Hindlimb muscle (tissue), 1 donor: ENCODE measurements around the gene HSD3B2. TPM values are rescaled to one million over a fixed set of nuclear protein-coding genes. Genes with fewer than 3 reads are reported as not detected.
"Not testable (repeated sequence)": the region's sequence is repeated elsewhere in the genome, so short reads cannot be mapped to it uniquely, and the experiment has no call there.

Experiments
- DNase-seq: peaks from one replicate; pipeline ENCODE4 v3.0.0-alpha.2; 2013
- polyA plus RNA-seq: library from polyadenylated mRNA; unstranded; fragments of 120-200 nt; gene quantifications from one replicate; pipeline ENCODE4 v1.2.1, GENCODE V29; 2013; ENCODE audit not compliant: insufficient read length

Gene HSD3B2
- polyA plus RNA-seq: not detected

DNA sequence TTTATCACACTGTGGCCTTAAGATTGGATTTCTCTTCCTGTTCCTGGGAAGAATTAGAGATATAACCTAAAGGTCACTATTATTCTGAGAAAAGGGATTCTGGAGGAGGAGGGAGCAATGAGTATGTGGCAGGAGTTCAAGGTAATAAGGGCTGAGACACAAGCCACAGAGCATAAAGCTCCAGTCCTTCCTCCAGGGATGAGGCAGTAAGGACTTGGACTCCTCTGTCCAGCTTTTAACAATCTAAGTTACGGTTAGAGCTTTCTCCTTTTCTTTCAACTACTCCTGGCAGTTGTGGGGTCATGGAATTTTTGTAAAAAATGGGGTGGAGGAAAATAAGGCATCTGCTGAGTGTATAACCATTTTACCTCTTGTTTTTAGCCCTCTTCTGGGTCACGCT, at the start of gene HSD3B2:
Gene HSD3B2 (plus strand): TSS at position 201 of the 400 bp plus-strand sequence. CDS start 270 bp downstream, outside the sequence.
- no peak for DNase-seq

DNA sequence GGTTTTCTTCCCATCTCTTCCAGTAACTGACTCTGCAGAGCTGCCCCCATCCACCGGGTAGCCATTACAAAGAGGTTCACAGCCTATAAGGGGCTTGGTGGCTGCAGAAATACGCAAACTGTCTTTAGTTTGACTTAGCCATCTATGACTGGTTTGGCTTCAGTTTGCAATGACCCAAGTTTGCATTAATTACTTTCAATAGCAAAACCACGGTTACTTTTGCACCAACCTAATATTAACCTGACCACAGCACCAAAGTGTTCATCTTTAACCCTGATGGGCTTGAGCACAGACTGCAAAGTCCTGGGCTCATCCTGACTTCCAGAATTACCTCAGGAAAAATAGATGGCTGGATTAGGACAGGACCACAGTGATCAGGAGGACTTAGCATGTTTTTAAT, 48.5 kb upstream of the HSD3B2 start:
- no peak for DNase-seq

DNA sequence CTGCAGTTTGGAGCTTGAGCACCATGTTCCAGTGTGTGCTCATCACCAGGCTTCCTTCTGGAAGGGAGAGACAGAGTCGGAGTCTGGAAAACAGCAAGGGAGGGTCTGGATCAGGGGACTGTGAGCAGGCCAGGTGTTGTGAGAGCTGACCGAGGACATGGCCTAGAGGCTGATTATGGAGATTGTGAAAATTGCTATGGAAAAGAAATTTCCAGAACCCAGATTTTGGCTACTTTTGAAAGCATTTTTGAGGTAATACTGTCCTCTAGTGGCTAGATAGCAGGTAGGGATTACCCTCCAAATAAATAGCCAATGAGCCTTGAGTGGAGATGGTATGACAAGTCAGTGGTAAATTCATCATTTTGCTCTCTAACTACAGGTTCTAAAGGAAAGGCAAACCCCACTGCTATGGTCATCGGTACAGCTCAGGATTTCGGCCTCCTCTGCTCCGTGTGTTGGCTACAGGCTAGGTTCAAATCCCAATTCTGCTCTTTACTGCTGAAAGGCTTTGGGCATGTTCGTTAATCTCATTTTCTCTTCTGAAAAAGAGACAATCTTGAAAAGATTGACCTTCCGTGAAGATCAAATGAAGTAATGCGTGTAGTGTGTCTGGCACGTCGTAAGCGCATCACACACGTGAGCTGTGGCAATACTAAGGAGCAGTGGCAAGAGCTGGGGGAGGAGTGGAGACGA, 47.4 kb upstream of the HSD3B2 start:
- peak; percentile 45 for DNase-seq

DNA sequence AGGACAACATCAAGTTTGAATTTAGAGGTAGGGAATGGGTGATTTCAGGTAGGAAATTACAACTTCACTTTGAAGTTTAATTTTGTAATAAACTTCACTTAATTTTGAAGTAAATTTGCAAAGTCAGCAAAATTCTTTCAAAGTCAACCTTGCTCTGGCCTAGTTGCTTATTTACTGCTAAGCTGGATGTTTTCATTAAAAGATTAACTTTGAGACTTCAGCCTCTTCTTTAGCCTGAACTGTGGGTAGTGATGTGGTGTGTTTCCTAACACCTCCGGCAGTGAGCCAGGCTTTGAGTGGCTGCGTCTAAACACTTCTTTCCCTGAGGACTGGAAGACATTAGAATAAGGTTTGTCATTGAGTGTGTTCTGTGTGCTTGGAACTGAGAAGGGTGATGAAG, 46.4 kb upstream of the HSD3B2 start, which contains the start of gene HAO2:
Gene HAO2 (plus strand): TSS at position 232 of the 400 bp plus-strand sequence. CDS start 12,301 bp downstream, outside the sequence.
- DNase-seq: no peak

DNA sequence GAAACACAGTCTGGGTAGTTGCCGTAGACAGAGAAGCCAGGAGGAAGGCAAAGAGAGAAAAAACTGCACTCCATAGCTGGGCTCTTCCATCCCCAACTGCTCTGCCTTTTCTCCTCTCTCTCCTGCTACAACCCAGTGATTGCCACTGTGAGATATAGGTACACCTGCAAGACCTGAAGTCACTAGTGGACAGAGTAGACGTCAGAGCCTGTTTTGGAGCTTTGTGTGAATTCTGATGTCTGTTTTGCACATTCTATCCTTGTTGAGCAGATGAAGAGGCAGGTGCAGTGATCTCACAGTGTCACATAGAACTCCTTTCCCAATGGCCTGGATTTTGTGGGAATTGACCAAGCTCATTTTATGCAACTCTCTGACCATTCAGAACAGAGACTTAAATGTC, 44.2 kb upstream of the HSD3B2 start:
- no peak for DNase-seq

DNA sequence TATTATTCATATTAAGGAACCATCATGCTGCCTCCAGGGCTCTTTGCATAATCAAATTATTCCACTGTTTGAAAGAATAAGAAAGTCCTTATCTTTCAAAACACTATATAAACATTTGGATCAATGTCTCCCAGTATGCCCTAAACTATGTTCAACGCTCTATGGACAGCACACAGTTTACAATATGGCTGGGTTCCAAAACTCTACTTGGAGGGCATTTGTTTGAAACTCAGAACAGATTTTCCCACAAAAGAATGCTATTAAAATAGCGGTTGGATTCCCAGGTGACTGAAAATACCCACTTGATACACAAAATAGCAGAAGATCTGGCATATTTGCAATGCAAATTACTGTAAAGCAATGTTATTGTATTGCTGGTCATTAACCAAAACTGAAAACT, 43.1 kb upstream of the HSD3B2 start:
- no peak for DNase-seq

DNA sequence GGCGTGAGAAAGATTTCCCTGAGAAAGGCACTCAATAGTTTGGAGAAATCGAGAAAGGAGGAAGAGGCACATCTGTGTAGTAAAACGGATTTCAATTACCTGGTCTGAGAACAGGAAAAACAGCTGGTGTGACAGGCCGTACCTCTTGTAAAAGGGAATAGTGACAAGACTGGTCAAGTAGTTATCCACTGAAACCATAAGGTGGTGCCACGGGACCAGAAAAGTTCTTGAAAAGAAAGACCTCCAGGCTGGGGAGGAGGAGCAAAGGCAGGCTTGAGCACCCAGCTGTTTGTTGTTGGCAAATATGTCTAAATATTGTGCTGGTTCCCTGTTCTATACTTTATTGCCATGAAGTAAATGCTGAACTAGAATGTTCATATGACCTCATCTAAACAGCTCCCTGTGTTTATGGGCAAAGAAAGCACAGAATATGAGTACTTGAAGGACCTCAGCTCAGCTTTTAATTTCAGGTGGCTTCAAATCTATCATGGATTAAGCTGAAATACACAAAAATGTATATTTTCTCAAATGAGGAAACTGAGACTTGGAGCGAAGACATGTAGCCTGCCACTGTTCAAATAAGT, 42.4 kb upstream of the HSD3B2 start:
- DNase-seq: peak; percentile 52

DNA sequence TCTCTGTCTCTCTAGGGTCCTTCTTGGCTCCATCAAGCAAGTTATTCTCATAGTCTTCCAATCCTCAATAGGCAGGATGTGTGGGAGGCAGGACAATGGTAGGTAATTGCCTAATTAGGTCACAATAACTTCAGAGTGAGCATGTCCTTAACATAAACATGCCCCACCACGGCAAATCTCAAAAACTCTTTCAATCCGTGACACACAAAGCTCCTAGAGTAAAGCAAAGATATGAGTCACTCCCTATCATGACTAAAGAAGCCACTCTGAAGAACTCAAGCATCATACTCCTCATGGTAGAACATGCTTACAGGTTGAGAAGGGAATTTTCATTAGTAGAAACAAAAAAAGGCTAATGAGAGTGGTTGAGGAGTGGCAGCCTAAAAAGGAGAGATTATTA, 41.5 kb upstream of the HSD3B2 start:
- no peak for DNase-seq

DNA sequence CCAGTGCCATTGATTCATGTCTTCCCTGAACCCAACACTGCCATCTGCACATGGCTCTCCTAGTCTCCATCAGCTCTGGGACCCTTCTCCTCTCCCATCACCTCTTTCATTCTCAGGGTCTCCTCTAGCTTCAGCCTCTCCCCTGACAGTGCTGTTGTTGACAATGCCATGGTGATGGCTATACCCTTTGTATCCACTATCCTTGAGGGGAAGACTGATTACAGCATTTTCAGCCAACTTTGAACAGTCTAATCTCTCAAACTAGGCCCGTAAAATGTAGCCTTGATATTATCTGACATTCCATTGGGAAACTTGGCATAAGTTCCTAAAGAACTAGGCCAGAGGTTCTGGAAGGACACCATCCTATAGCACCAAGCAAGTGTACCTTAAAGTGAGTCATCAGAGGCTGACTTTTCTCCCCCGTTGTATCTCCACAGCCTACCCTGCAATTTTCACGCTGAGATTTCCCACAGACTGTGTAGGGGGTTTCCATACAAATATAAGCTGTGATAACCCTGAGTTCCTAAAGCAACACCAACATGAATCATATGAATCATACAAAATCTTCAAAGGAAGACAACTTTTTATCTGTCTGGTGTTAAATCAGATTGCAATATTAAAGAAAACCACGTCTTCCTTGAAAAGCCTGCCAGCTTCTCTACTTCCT, 40.6 kb upstream of the HSD3B2 start:
- no peak for DNase-seq

DNA sequence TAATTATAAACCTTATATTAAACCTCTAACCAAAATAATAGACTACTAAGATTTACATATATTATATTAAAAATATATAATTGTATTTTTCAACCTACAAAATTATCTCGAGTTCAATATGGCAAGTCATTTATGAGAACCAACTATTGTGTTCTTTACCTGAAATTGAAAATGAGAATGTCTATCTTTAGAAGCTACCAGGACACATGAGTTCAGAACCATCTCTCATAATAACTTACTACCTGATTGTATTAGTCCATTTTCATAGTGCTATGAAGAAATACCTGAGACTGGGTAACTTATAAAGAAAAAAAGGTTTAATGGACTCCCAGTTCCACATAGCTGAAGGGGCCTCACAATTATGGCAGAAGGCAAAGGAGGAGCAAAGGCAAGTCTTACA, 39.6 kb upstream of the HSD3B2 start:
- no peak for DNase-seq

DNA sequence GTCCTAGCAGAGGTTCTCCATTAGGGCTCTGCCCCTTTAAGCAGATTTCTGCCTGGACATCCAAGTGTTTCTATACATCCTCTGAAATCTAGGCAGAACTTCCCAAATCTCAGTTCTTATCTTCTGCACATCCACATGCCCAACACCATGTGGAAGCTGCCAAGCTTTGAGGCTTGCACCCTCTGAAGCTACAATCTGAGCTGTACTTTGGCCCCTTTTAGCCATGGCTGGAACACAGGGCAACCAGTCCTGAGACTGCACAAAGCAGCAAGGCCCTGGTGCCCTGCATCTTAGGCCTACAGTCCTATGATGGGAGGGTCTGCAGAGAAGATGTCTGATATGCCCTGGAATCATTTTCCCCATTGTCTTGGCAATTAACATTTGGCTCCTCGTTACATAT, 38.4 kb upstream of the HSD3B2 start:
- no peak for DNase-seq

DNA sequence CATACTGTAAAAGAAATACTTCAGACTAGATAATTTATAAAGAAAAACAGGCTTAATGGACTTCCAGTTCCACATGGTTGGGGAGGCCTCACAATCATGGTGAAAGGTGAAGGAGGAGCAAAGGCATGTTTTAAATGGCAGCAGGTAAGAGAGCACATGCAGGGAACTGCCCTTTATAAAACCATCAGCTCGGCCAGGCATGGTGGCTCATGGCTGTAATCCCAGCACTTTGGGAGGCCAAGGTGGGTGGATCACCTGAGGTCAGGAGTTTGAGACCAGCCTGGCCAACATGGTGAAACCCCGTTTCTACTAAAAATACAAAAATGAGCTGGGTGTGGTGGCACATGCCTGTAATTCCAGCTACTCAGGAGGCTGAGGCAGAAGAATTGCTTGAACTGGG, 37.4 kb upstream of the HSD3B2 start:
- not testable (repeated sequence) for DNase-seq

DNA sequence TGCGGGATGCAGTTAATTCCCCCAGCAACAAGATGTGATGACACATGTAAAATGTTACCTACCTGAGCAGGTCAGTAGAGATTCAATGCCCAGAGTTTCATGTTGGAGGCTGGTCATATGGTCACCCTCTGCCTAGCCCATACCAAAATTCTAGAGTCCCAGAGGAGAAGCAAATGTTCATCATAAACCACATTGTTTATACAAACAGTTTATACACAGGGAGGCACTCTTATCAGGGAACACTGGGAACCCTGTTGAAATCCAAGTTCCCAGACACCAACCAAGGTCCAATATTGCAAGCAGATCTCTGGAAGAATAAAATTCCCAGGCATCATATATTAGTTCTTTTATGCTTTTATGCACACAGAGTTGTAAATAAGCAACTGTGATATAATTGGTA, 35.8 kb upstream of the HSD3B2 start:
- no peak for DNase-seq

DNA sequence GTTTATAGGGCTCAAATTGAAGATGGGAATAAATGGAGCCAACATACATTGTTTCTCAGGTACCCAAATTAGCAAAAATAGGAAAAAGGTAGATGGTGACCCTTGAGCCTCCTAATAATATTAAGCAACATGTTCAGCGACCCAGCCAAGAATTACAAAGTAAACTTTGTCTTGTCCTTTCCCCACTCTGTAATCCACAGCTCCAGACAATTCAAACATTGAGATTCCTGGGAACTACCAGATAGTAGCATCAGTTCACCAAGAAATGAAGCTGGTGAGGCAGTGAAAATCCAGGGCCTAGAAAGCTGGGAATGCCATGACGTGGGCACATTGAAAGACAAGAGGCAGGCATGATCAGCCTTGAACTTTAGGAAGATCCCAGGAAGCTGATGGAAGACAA, 34.6 kb upstream of the HSD3B2 start:
- DNase-seq: no peak

DNA sequence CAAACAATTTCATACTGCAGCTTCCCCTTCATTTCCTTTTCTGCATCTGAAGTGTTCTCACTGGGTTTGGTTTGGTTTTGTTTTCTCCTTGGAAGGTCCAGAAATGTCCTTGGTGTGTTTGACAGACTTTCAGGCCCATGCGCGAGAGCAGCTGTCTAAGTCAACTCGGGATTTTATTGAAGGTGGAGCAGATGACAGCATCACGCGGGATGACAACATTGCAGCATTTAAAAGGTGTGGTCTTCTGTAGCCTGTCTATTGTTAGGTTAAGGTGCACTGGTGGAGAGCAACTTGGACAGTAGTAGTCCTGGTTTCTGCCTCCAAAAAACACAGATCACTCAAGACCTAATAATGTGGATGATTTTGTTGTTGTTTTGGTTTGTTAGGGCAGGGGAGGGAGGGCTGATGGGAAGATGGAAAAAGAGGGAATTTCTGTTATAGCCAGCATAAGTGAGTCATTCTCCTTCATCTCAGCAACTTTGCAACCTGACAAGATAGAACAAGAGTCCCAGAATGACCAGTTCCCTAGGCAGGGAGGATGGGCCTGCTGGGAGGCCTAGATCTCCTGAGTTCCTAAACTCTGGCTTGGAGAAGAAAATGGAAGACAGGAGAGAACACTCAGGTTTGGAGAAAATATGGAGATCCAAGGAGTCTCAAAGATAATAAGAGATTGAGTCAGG, 33.8 kb upstream of the HSD3B2 start:
- DNase-seq: no peak

DNA sequence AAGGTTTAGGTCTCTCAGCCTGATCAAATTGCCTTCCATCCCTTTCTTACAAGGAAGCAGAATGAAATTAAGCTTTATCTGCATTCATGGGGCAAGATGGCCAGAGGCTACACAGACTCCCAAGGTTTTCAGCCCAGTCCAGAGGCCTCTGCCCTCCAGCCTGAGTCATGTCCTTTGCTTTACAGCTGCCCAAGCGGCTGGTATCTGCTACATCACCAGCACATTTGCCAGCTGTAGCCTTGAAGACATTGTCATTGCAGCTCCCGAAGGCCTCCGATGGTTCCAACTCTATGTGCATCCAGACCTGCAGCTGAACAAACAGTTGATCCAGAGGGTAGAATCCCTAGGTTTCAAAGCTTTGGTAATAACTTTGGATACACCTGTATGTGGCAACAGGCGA, 30.4 kb upstream of the HSD3B2 start:
- DNase-seq: no peak

DNA sequence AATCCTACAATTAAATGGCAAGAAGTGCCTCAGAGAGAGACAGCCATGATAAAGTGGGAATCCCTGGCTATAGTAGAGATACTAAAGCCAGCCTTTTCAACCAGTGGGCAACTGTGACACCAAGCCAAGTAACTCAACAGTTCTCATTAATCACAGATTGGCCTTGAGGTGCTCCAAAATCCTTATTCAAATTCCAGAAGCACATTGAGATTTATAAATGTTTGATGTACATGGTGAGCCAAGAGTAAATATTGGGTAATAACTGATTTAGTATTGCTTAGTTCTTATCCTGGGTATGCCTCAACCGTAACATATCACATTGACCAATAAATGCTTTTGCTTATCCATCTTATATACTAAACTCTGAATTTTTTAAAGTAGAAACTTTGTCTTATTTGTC, 29.3 kb upstream of the HSD3B2 start:
- no peak for DNase-seq

DNA sequence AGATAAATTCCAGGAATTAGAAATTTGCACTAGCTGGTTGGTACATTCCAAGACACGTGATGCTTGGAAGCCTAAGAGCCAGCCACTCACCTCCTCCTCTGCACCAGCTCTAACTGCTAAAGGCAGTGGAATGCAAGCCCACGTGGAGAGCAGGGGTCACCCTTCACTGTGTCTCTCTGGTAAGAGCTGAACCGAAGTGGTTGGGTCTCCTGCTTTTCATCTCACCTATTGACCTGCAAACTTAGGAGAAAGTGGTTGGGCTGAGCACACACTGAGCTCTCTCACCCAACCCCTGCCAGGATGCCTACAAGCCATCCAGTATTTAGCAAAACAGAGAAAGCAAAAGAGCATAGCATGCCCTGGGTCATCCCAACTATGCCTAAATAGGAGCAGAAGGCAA, 27.1 kb upstream of the HSD3B2 start:
- no peak for DNase-seq

DNA sequence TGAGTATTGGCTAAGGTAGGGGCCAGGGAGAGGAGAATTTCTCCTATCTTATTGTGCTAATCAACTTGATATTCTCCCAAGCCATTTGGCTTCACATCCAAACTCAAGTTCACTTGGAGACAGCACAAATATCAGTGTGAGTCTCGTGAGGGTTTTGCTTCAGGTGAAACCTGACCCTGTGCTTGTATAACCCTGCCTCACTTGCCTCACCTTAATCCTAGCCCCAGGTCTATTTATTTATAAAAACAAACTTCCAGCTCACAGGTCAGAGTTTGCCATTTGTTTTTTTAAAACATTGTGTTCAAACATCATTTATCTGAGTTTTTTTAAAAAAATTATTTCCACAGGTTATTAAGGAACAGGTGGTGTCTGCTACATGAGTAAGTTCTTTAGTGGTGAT, 26.5 kb upstream of the HSD3B2 start:
- no peak for DNase-seq

DNA sequence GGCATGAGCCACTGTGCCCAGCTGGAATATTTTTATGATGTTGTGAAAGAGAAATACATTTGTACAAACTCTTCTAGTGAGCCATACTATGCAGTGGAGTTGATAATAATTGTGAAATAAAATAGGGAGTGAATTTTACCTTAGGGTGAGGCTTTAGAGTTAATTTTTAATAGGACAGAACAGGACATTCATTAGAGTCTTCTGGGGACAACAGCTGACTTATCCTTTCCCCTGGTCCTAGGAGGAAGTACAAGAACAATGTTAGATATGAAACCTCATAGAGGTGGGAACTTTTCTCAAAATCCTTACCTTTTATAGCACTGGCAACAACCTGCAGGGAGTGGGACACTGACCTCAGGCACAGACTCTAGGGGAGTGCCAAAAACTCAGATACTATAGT, 24.4 kb upstream of the HSD3B2 start:
- no peak for DNase-seq

DNA sequence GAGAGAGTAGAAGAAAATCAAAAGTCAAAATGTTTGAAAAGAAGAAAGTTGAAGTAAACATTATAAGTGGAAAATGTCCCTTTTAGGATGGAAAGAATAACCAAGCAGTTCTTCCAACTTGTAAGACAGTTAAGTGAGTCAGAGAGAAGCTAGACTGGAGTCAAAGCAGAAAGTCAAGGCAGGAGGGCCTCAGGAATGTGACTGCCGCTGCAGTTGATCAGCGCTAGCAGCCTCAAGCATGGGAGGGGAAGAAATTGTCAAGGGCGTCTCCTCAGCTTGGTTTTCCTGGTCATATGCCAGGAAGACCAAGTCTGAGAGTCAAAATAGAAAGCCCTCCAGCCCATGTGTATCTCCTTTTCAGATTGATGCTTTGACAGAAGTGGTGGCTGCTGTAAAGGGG, 23.2 kb upstream of the HSD3B2 start:
- no peak for DNase-seq

DNA sequence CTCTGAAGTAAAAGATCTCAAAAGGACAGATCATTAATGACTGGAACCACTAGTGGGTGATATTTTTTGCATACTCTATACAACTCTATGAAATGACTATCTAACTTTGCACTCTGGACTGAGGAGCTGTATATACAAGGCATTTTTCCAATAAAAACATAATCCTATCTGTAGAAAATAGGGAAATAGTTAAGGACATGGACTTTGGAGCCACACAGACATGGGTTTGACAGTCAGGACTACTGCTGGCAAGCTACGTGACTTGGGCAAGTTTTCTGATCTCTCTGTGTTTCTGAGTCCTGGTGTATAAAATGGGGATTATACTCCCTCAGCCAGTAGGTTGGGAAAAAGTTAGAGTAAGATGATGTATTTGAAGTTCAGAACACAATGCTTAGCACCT, 20.9 kb upstream of the HSD3B2 start:
- no peak for DNase-seq

DNA sequence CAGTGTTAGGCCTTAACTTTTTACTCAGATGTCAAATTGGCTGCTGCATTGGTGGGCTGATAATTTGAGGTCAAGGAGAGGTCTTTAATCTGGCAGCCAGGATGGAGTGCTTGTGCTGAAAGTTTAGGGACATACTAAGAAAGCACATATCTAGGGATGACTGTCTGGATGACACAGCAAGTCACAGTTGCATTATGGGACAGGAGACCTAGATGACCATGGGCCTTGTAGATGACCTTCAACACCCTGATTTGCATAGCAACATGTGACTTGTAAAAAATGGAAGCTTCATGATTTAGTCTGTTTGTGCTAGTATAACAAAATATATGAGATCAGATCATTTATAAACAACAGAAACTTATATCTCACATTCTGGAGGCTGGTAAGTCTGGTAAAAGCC, 18.0 kb upstream of the HSD3B2 start:
- no peak for DNase-seq
